GM18519 (cell line): ENCODE results near the gene LRRC36.

Experiments used
- ATAC-seq: cut with Tn5 transposase; IDR thresholded peaks from one replicate; pipeline ENCODE4 v1.9.1; 2021; ENCODE audit warnings: mild to moderate bottlenecking, moderate library complexity; ENCODE audit not compliant: unreplicated experiment, low FRiP score

LRRC36 gene

DNA sequence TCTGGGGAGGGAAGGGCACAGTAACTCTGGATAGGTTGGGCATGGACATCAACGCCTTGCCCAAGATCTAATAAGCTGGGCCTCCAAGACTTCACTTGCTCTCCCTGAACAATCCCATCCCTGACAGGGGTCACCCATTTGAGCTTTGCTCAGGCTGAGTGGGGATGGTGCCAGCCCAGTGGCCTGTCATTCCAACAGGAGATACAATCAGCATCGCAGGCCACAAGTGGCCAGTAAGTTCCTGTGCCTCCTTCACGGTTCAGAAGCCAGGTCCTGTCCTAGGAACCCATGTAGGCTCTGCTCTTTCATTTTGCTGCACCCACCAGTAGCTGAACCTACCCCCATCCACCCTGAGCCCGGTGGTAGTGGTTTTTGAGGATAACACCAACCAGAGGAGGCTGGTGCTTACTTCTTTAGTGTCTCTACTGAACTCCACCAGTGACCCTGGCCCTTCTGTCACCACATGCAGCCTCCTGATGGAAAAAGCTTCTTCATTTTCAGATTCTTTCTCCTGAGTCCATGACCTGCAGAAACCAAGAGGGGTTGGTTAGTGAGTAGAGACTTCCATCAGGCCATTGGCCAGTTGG is 32.4 kb upstream of the LRRC36 start:
- no peak for ATAC-seq

DNA sequence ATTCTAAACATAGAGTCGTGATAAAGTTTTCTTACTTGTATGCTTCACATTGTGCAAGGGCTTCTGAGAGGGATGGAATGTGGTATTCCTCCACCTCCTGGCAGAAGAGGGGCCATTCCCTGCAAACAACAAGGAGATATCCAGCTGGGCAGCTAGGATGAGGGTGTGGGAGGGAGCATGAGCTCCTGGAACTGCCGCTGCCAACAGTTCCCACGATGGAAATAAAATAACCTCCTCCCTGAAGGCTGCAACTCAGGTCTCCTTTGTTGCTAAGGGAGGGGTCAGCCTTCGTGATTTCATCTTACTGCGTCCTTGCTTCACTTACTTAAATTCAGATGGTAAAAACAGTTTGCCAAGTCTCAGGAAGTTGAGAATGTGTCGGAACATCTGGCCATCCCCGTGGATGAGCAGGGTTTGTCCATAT is 31.7 kb upstream of the LRRC36 start:
- no peak for ATAC-seq

GRCh38 chr16:67296420-67296819 is 30.2 kb upstream of the LRRC36 start:
- ATAC-seq, result no peak

DNA sequence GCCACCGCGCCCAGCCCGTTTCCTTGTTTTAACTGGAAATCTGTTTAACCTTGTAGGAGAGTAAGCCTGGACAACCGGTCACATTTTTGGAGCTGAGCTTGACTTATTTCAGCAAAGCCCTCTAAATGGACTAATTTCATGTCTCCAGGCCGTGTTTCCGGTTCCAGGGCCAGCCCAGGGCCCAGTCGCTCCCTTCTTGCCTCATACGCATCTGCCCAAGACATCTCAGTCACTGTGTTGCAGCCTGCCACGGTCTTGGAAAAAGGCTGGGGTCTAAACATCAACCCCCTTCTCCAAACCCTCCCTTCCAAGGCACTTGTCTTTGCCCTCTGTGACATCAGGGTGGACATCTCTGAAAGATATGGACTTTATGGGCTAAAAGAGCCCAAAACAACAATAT is 28.3 kb upstream of the LRRC36 start:
- ATAC-seq, result no peak

DNA sequence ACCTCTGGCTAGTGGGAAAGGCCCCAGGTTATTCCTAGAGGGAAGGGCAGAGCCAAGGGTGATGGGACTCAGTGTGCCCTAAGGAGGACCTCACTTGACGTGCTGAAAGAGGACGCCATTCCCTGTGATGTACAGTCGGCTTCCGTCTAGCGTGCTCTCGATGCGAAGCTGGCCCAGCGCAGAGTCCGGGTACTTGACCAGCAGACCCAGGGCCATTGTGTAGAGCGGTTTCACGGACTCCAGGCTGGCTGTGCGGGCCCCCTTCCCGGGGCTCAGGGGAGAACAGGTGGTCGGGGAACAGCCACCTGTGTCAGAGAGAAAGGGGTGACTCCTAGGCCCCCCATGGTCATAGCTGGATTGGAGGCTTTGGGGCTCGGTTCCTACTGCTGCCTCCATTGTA is 27.3 kb upstream of the LRRC36 start:
- ATAC-seq, result no peak

- ATAC-seq, result no peak
Measured at GRCh38 chr16:67301080-67301782, 25.4 kb upstream of the LRRC36 start.

DNA sequence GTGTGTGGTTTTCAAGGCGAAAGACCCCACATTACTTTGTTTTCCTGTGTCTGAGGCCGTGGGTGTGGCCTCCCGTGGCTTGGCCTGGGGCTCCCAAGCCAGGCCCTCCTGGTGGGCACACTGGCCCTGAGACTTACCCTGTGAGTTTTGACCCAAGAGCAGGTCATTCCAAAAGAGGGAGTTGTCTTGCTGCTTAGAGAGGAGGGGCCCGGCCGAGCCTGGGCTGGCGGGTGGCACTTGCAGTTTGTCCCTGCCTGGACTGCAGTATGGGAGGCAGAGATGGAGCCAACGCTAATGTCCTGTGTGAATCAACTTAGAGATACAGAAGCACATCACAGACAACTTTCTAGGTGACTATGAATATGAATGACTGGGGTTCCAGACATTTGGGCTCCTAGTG is 24.5 kb upstream of the LRRC36 start:
- no peak for ATAC-seq

GRCh38 chr16:67302970-67303369 is 23.6 kb upstream of the LRRC36 start:
- ATAC-seq, result no peak

DNA sequence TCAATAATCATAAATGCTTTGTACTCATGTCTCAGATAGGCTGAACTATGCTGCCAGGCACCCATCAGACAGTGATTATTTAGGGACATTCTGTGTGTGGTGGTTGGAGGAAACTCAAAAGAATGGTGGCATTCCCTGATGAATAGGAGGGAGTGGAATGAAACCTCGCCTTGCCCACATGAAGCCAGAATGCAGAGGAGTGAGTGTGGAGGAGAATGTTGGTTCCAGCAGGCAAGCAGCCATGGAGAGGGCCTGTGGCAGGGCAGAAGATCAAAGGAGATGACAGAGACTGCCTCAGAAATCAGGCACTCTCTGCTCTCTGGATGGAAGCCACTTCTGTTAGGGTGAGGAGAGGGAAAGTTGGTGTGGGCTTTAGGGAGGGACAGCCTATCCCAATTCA is 22.6 kb upstream of the LRRC36 start:
- ATAC-seq, result no peak

DNA sequence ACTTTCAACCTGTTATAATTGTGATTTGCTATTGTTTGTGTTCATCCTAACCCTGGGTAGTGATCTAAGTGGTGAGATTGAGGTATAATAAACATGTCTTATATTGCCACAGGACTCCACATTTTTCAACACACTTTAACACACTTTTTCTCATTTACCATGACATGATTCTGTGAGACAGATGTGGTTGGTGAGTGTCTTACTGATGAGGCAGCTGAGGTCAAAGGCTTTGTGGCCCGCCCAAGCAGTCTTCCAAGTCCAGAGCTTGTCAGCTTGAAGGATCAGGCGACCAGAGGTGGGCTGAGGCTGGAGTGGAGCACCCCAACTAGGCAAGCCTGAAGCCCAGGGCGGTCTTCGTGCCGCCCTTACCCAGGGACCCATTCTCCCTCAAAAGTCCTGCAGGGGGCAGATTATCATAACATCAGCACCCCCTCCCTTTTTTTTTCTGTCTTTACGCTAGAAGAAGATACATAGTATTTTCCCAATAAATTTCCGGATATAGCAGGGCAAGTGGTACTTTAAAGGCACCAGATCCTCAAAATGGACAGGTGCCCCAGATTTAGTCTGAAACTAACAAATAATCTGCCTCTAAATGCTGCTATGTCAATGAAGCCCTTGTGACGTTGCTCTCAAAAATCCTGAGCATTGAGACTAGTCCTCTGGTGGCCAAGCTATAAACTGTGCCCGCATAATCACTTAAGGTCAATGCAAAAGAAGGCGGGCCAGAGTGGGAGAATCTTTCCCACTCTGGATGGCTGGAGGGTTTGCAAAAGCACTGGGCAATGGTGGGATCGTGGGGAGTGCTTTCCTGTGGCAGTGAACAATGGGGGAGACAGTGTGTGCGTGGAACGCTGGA is 21.2 kb upstream of the LRRC36 start:
- no peak for ATAC-seq

GRCh38 chr16:67310561-67310960 is 16.1 kb upstream of the LRRC36 start:
- ATAC-seq, result no peak

DNA sequence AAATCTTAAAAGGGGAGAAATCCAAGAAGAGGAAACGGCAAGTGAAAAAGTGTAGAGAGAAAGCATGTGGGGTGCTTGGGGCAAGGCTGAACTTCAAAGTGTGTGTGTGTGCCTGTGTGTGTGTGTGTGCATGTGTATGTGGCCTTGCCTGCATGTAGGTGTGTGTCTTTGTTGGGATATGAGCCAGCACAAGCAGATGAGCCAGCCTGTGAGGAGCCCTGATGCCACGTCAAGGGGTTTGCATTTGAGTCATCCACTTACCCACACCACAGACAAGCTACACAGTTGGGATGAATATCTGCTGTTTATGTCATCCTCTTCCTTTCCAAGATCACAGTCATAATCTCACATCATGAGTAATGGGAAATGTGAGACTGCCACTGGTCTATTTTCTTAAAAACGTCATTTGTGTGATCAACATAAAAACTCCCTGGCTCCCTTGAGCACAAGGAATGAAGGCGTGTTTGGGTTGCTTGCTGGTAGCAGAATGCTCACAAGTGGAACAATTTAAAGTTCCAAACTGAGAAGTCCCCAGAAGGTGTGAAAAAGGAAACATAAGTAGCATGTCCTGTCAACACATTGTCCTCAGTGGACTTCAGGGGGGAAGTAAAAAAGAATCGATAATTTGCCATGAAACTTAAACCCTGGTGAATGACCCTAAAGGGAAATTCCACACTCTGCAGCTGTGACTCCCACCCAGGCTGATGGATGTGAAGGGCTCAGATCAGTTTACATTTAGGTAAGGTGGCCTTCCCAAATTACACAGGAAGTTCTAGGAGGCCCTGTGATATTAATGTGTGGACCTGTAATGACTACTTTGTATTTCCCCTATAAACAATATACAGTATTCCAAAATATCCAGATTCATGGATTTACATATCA is 14.8 kb upstream of the LRRC36 start:
- peak; percentile 68 for ATAC-seq

GRCh38 chr16:67312719-67313118 is 13.9 kb upstream of the LRRC36 start:
- no peak for ATAC-seq

DNA sequence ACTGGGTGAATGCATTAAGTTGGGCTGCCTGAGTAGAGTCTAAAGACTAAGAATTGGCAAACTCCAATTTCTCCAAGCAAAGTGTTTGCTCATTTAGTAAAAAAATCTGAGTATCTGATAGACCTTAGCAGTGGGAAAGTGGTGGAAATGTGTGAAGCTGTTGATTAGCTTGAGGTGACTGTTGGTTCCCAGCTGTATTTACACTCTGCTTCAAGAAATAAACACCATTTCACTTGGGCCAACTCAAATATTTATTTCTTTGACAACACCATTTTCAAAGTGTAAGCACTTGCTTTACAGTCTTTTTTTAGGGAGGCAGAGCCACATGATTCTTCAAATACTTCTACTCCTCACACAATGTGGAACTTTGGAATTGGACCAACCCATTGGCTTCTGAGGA is 8.8 kb upstream of the LRRC36 start:
- no peak for ATAC-seq

- ATAC-seq, result no peak
Measured at GRCh38 chr16:67326115-67326471, 522 bp upstream of the LRRC36 start.

GRCh38 chr16:67327743-67328142 is 1.1 kb downstream of the LRRC36 start:
- no peak for ATAC-seq

- ATAC-seq, result no peak
Measured at GRCh38 chr16:67329901-67330300, 3.3 kb downstream of the LRRC36 start.

DNA sequence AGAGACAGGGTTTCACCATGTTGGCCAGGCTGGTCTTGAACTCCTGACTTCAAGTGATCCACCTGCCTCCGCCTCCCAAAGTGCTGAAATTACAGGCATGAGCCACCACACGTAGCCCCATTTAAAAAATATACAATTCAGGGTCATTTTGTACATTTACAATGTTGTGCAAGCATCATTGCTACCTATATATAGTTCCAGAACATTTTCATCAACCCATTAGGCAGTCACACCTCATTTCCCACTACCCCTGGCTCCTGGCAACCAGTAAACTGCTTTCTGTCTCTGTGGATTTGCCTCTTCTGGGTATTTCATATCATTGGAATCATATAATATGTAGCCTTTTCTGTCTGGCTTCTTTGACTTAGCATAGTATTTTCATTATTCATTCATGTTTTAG is 6.7 kb downstream of the LRRC36 start:
- ATAC-seq, result no peak

DNA sequence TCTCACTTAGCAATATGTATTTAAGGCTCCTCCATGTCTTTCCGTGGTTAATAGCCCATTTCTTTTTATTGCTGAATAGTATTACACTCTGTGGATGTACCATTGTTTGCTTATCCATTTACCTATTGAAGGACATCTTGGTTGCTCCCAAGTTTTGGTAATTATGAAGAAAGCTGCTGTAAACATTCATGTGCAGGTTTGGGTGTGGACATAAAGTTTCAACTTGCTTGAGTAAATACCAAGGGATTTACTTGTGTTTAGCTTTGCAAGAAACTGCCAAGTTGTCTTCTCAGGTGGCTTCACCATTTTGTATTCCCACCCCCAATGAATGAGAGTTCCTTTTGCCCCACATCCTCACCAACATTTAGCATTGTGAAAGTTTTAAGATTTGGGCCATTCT is 9.5 kb downstream of the LRRC36 start:
- ATAC-seq, result no peak

- no peak for ATAC-seq
Measured at GRCh38 chr16:67336648-67337047, 10.0 kb downstream of the LRRC36 start.

GRCh38 chr16:67339453-67339852 is 12.8 kb downstream of the LRRC36 start:
- no peak for ATAC-seq
